SK-N-SH treated with all-trans-retinoic acid at 6 μM for 48 hours (cell line): ENCODE results near the gene IRF7.

ENCODE experiments used
- ATAC-seq: fragments of 200-7000 bp; cut with Tn5 transposase; 3 replicates; pipeline ENCODE4 v1.9.1; 2020; ENCODE audit warnings: mild to moderate bottlenecking, moderate library complexity
- ARNTL ChIP-seq: fragments of 450-650 bp; formaldehyde crosslinking; IDR thresholded peaks from 2 replicates; pipeline ENCODE4 v1.5.0; 2020; ENCODE audit warnings: low read depth, mild to moderate bottlenecking, moderate library complexity, borderline replicate concordance
- CSDC2 ChIP-seq: fragments of 250-450 bp; sonication (Bioruptor Pico); IDR thresholded peaks from 2 replicates; pipeline ENCODE4 v1.5.0; 2020; ENCODE audit warnings: mild to moderate bottlenecking, moderate library complexity
- ESRRG ChIP-seq: fragments of 250-450 bp; sonication (Bioruptor Pico); IDR thresholded peaks from 2 replicates; pipeline ENCODE4 v1.6.1; 2021; ENCODE audit warnings: mild to moderate bottlenecking
- GLIS3 ChIP-seq: fragments of 250-450 bp; sonication (Bioruptor Pico); IDR thresholded peaks from 2 replicates; pipeline ENCODE4 v1.5.0; 2020; ENCODE audit warnings: mild to moderate bottlenecking, moderate library complexity
- ISL1 ChIP-seq: fragments of 250-450 bp; sonication (Bioruptor Pico); IDR thresholded peaks from 2 replicates; pipeline ENCODE4 v2.1.2; 2022; ENCODE audit warnings: mild to moderate bottlenecking, moderate library complexity
- OSR1 ChIP-seq: fragments of 250-450 bp; sonication (Bioruptor Pico); IDR thresholded peaks from 2 replicates; pipeline ENCODE4 v1.8.0; 2022; ENCODE audit warnings: moderate library complexity, mild to moderate bottlenecking, inconsistent platforms
- RARB ChIP-seq: fragments of 250-450 bp; sonication (Bioruptor Pico); IDR thresholded peaks from 2 replicates; pipeline ENCODE4 v1.8.0; 2021; ENCODE audit warnings: mild to moderate bottlenecking, moderate library complexity
- SNAI2 ChIP-seq: fragments of 250-450 bp; sonication (Bioruptor Pico); IDR thresholded peaks from 2 replicates; pipeline ENCODE4 v1.5.0; 2020; ENCODE audit warnings: mild to moderate bottlenecking, moderate library complexity
- TCF4 ChIP-seq: fragments of 250-450 bp; sonication (Bioruptor Pico); IDR thresholded peaks from 2 replicates; pipeline ENCODE4 v1.8.0; 2021; ENCODE audit warnings: mild to moderate bottlenecking, moderate library complexity, borderline replicate concordance
- TOX ChIP-seq: fragments of 250-450 bp; sonication (Bioruptor Pico); IDR thresholded peaks from 2 replicates; pipeline ENCODE4 v1.8.0; 2021; ENCODE audit warnings: mild to moderate bottlenecking, moderate library complexity, borderline replicate concordance
- ZC3H10 ChIP-seq: fragments of 250-450 bp; sonication (Bioruptor Pico); IDR thresholded peaks from 2 replicates; pipeline ENCODE4 v1.5.1; 2021; ENCODE audit warnings: mild to moderate bottlenecking, moderate library complexity
- ZFP3 ChIP-seq: fragments of 250-450 bp; sonication (Bioruptor Pico); IDR thresholded peaks from 2 replicates; pipeline ENCODE4 v1.5.0; 2020; ENCODE audit warnings: mild to moderate bottlenecking, moderate library complexity
- ZFP30 ChIP-seq: fragments of 450-650 bp; formaldehyde crosslinking; IDR thresholded peaks from 2 replicates; pipeline ENCODE4 v1.5.0; 2022; ENCODE audit warnings: mild to moderate bottlenecking, moderate library complexity
- ZNF565 ChIP-seq: fragments of 450-650 bp; formaldehyde crosslinking; conservative IDR thresholded peaks from 2 replicates; pipeline ENCODE4 v1.5.0; 2020; ENCODE audit warnings: low read depth, mild to moderate bottlenecking, moderate library complexity
- ZNF70 ChIP-seq: fragments of 450-650 bp; formaldehyde crosslinking; IDR thresholded peaks from 2 replicates; pipeline ENCODE4 v1.5.0; 2020; ENCODE audit warnings: mild to moderate bottlenecking, moderate library complexity
- ZNF8 ChIP-seq: fragments of 450-650 bp; formaldehyde crosslinking; IDR thresholded peaks from 2 replicates; pipeline ENCODE4 v1.5.0; 2020; ENCODE audit warnings: mild to moderate bottlenecking, moderate library complexity
- TF ChIP-seq, protein P1 (sequence below): fragments of 250-450 bp; sonication (Bioruptor Pico); IDR thresholded peaks from 2 replicates; pipeline ENCODE4 v1.5.1; 2020; ENCODE audit warnings: low read depth, mild to moderate bottlenecking, moderate library complexity
- TF ChIP-seq, protein P2 (sequence below): fragments of 250-450 bp; sonication (Bioruptor Pico); IDR thresholded peaks from 2 replicates; pipeline ENCODE4 v1.8.0; 2020; ENCODE audit warnings: mild to moderate bottlenecking, moderate library complexity, borderline replicate concordance
- TF ChIP-seq, protein P3 (sequence below): fragments of 250-450 bp; sonication (Bioruptor Pico); IDR thresholded peaks from 2 replicates; pipeline ENCODE4 v1.8.0; 2021; ENCODE audit warnings: low read depth, mild to moderate bottlenecking, moderate library complexity, borderline replicate concordance
- TF ChIP-seq, protein P4 (sequence below): fragments of 250-450 bp; sonication (Bioruptor Pico); IDR thresholded peaks from 2 replicates; pipeline ENCODE4 v1.5.0; 2020; ENCODE audit warnings: mild to moderate bottlenecking, moderate library complexity

IRF7 gene

DNA sequence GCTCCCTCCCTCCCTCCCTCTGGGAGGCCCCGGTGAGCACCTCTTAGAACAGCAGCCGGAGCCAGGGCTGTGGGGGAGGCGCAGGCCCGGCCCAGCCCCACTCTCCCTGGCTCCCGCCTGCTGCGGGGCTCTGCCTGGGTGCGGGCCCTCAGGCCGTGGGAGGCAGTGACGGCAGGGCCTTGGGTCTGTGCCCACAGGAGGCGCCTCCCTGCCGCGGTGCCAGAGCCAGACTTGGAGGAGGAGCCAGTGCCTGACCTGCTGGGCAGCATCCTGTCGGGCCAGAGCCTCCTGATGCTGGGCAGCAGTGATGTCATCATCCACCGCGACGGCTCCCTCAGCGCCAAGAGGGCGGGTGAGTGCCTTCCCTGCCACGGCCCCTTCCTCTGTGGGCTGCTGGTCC, 9.5 kb downstream of the IRF7 start:
- TF ChIP-seq ZNF70 (no peak), ZFP3 (CRISPR knock-in tag) (0 out of 2 replicates have a peak, but pooled peaks have one; percentile 30), CSDC2 (CRISPR knock-in tag) (no peak), SNAI2 (0 out of 2 replicates have a peak, but pooled peaks have one; percentile 20), RARB (CRISPR knock-in tag) (no peak)
- TF ChIP-seq, protein P1, sequence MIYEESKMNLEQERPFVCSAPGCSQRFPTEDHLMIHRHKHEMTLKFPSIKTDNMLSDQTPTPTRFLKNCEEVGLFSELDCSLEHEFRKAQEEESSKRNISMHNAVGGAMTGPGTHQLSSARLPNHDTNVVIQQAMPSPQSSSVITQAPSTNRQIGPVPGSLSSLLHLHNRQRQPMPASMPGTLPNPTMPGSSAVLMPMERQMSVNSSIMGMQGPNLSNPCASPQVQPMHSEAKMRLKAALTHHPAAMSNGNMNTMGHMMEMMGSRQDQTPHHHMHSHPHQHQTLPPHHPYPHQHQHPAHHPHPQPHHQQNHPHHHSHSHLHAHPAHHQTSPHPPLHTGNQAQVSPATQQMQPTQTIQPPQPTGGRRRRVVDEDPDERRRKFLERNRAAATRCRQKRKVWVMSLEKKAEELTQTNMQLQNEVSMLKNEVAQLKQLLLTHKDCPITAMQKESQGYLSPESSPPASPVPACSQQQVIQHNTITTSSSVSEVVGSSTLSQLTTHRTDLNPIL (CRISPR knock-in tag), result no peak
- TF ChIP-seq, protein P2, sequence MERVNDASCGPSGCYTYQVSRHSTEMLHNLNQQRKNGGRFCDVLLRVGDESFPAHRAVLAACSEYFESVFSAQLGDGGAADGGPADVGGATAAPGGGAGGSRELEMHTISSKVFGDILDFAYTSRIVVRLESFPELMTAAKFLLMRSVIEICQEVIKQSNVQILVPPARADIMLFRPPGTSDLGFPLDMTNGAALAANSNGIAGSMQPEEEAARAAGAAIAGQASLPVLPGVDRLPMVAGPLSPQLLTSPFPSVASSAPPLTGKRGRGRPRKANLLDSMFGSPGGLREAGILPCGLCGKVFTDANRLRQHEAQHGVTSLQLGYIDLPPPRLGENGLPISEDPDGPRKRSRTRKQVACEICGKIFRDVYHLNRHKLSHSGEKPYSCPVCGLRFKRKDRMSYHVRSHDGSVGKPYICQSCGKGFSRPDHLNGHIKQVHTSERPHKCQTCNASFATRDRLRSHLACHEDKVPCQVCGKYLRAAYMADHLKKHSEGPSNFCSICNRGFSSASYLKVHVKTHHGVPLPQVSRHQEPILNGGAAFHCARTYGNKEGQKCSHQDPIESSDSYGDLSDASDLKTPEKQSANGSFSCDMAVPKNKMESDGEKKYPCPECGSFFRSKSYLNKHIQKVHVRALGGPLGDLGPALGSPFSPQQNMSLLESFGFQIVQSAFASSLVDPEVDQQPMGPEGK (CRISPR knock-in tag), result no peak
- TF ChIP-seq, protein P3, sequence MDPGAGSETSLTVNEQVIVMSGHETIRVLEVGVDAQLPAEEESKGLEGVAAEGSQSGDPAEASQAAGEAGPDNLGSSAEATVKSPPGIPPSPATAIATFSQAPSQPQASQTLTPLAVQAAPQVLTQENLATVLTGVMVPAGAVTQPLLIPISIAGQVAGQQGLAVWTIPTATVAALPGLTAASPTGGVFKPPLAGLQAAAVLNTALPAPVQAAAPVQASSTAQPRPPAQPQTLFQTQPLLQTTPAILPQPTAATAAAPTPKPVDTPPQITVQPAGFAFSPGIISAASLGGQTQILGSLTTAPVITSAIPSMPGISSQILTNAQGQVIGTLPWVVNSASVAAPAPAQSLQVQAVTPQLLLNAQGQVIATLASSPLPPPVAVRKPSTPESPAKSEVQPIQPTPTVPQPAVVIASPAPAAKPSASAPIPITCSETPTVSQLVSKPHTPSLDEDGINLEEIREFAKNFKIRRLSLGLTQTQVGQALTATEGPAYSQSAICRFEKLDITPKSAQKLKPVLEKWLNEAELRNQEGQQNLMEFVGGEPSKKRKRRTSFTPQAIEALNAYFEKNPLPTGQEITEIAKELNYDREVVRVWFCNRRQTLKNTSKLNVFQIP (CRISPR knock-in tag), result no peak
- TF ChIP-seq, protein P4, sequence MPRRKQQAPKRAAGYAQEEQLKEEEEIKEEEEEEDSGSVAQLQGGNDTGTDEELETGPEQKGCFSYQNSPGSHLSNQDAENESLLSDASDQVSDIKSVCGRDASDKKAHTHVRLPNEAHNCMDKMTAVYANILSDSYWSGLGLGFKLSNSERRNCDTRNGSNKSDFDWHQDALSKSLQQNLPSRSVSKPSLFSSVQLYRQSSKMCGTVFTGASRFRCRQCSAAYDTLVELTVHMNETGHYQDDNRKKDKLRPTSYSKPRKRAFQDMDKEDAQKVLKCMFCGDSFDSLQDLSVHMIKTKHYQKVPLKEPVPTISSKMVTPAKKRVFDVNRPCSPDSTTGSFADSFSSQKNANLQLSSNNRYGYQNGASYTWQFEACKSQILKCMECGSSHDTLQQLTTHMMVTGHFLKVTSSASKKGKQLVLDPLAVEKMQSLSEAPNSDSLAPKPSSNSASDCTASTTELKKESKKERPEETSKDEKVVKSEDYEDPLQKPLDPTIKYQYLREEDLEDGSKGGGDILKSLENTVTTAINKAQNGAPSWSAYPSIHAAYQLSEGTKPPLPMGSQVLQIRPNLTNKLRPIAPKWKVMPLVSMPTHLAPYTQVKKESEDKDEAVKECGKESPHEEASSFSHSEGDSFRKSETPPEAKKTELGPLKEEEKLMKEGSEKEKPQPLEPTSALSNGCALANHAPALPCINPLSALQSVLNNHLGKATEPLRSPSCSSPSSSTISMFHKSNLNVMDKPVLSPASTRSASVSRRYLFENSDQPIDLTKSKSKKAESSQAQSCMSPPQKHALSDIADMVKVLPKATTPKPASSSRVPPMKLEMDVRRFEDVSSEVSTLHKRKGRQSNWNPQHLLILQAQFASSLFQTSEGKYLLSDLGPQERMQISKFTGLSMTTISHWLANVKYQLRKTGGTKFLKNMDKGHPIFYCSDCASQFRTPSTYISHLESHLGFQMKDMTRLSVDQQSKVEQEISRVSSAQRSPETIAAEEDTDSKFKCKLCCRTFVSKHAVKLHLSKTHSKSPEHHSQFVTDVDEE (CRISPR knock-in tag), result 0 out of 2 replicates have a peak, but pooled peaks have one; percentile 20
- peak; percentile 80 for ATAC-seq

DNA sequence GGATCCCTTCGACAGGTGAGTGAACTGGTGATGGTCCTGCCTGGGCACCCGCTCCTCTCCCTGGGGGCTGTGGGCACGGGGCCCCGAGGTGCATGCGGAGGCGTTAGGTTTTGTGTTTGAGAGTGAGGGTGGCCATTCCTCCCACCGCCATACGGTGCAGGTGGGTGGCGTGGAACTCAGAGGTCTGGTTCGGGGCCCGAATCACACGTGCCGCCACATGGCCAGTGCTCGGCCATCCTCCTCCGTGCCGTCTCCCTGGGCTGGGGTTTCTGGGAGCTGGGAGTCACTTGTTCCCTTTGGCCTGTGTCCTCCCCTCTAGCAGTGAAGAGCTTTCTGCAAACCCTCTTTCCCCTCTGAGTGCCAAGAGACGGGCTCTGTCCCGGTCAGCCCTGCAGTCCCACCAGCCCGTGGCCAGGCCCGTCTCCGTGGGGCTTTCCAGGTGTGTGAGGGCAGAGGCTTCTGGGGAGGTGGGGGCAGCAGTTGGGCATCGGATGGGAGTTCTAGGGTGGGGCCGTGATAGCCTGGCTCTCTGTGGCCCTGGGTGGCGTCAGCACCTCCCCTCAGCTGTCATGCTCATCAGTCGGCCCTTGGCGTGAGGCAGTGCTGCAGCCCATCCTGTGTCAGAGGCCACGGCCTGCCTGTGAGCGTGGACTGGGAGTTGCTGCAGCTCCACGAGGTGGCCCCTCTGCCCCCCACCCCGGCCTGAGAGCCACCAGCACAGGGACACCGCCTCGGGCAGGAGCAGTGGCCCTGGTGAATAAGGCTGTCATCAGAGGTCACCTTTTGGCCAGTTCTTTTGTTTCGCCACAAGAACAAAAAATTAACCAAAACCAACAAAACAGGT, 10.2 kb downstream of the IRF7 start:
- TF ChIP-seq SNAI2 (no peak), ZNF70 (no peak), ZC3H10 (CRISPR knock-in tag) (no peak), TOX (no peak), ZNF8 (no peak), TCF4 (CRISPR knock-in tag) (no peak), RARB (CRISPR knock-in tag) (no peak), ZFP30 (CRISPR knock-in tag) (no peak), OSR1 (CRISPR knock-in tag) (no peak), ISL1 (CRISPR knock-in tag) (no peak), ARNTL (CRISPR knock-in tag) (no peak), ZFP3 (CRISPR knock-in tag) (no peak), GLIS3 (CRISPR knock-in tag) (no peak), ESRRG (CRISPR knock-in tag) (no peak), ZNF565 (CRISPR knock-in tag) (no peak)
- TF ChIP-seq, protein P1 (CRISPR knock-in tag), result no peak
- TF ChIP-seq, protein P2 (CRISPR knock-in tag), result no peak
- TF ChIP-seq, all 23 proteins: peak for 0

More for the DNA sequence above, 10.2 kb downstream of the IRF7 start:
- no peak for ATAC-seq
